Stimulated activated CD8-positive, alpha-beta memory T cell treated with anti-CD3 and anti-CD28 coated beads, Interleukin-7, amount 100 ng/mL, for 24 hours (primary cell): Measurements from ENCODE around the gene TMEM205.

Experiments used
- DNase-seq: peaks from one replicate; pipeline ENCODE4 v3.0.0-alpha.2; 2020; ENCODE audit warnings: low read depth

The TMEM205 gene

GRCh38 chr19:11299946-11300810, 45.9 kb downstream of the TMEM205 start:
- no peak for DNase-seq

DNA sequence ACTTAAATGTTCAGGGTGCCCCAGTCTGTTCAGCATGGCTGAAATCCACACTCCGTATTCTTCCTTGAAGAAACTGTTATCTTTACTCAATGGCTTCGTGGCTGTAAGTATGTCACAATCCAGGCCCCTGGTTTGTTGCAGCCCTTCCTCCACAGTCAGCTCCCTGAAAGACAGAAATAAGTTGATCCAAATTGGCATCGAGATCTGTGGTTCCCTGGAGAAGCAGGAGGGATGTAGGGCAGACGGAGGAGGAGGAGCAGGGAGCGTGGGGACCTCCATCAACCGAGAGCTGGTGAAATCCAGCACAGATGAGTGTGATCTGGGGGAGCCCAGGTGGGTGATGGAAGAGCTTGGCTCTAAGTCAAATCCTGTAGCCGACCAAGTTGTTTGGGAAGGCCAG, 49.8 kb downstream of the TMEM205 start:
- no peak for DNase-seq

- DNase-seq, result no peak
Observed at GRCh38 chr19:11295665-11296245, 50.3 kb downstream of the TMEM205 start, which contains the start of gene TSPAN16. TSS of gene TSPAN16 (plus strand) at chr19:11296160. CDS start at chr19:11296298, 138 bp downstream.

DNA sequence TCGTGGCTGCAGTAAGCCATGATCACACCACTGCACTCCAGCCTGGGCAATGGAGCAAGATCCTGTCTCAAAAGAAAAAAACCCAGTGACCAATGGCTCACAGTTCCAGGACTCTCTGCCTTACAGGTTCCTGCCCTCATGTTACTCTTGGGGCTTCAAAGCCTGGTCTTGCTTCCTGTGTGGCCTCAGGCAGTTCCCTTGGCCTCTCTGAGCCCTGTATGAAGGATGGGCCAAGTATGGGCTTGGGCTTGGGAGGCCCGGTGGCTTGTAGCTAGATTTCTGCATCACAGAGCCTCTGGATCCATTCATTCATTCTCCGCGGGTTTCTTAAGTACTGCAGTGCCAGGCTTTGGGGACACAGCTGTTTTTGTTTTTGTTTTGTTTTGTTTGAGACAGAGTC, 50.9 kb downstream of the TMEM205 start:
- no peak for DNase-seq

GRCh38 chr19:11293433-11294389, 52.4 kb downstream of the TMEM205 start:
- DNase-seq, result peak; percentile 73
